Left lung (tissue), 10 donors: Measurements from ENCODE around the gene PDGFC. TPM values are rescaled to one million over a fixed set of nuclear protein-coding genes. Genes with fewer than 3 reads are reported as not detected.

Source experiments
- ATAC-seq: fragments of 200-7000 bp; cut with Tn5 transposase; one replicate; pipeline ENCODE4 v1.9.1; 2020; ENCODE audit warnings: moderate library complexity
- DNase-seq, 4 donors: peaks; one replicate each; pipeline ENCODE4 v3.0.0-alpha.2; 2013 to 2020
- H3K27ac ChIP-seq, 2 donors: fragments of 200-600 bp; sonication (generic) in 1 of 2; one replicate each; pipeline versions ENCODE4 v1.5.0 to v1.8.0; 2020 to 2021
- H3K27me3 ChIP-seq, 2 donors: fragments of 200-600 bp; sonication (generic) in 1 of 2; one replicate each; pipeline versions ENCODE4 v1.5.0 to v1.8.0; 2020 to 2021
- H3K36me3 ChIP-seq, 2 donors: fragments of 200-600 bp; sonication (generic) in 1 of 2; one replicate each; pipeline versions ENCODE4 v1.5.0 to v1.8.0; 2020 to 2021
- H3K4me1 ChIP-seq, 2 donors: fragments of 200-600 bp; one replicate each; pipeline ENCODE4 v1.8.0; 2021
- H3K4me3 ChIP-seq, 2 donors: fragments of 200-600 bp; sonication (generic) in 1 of 2; one replicate each; pipeline versions ENCODE4 v1.5.0 to v1.8.0; 2020 to 2021; ENCODE audit warnings: mild to moderate bottlenecking in 1 of 2
- H3K9me3 ChIP-seq, 2 donors: fragments of 200-600 bp; sonication (generic) in 1 of 2; one replicate each; pipeline versions ENCODE4 v1.5.0 to v1.8.0; 2020 to 2021
- intact Hi-C, 2 donors: fragments of 100-400 bp; cut with DNase I; formaldehyde crosslinking; loops; one replicate each; pipeline versions ENCODE4 v1.11.2 to v1.14.2; 2022
- polyA plus RNA-seq, 6 donors: library from polyadenylated mRNA; unstranded; fragments of 120-200 nt; gene quantifications; one replicate each; pipeline ENCODE4 v1.2.1, GENCODE V29; 2013; ENCODE audit not compliant: insufficient read length in 6 of 6
- total RNA-seq, 2 donors: library from RNA; stranded (reverse); fragmentation: NEBNext Ultra II Directional; extraction: Animal tissue kit (Norgen Biotek cat#: 25700); gene quantifications; one replicate each; pipeline ENCODE4 v1.2.1, GENCODE V29; 2021
- TF ChIP-seq, protein P1 (sequence below), 2 donors: fragments of 200-600 bp; sonication (generic) in 1 of 2; IDR thresholded peaks; one replicate each; pipeline versions ENCODE4 v1.5.0 to v1.8.0; 2021; ENCODE audit warnings: antibody characterized with exemption in 2 of 2
- donor health status: DM: no; HTN: yes; CAD: no.
- donor health status: DM: no; HTN: no; CAD: no.

The PDGFC gene
- total and polyA plus RNA-seq, 8 donors = 22.4 to 51.6 (median 37.4) TPM

DNA sequence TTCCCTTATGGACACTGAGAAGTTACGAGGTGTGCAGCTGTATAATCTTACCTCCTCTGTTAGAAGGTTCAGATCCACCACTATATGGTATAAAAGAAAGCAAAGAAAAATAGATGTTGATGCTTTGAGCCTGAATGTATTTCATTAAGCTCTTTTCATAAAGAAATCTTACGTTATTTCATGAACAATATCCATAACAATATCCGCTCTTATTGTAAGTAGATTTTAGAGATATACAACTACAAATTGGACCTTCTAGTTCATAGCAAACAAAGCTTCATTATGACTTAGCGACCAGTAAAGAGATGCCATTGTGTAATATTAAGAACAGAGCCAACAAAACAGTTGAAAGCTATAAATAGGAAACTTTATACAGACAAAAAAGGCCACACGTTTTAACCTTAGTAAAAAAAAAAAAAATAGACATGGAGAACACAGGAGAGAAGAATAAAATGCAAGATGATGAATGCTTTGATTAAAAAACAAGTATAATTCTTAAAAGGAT is 203.6 kb downstream of the PDGFC start:
- H3K27ac ChIP-seq = no peak overlapping the region
- H3K27me3 ChIP-seq = no peaks in the 10 kb centered on the region
- TF ChIP-seq, protein P1, sequence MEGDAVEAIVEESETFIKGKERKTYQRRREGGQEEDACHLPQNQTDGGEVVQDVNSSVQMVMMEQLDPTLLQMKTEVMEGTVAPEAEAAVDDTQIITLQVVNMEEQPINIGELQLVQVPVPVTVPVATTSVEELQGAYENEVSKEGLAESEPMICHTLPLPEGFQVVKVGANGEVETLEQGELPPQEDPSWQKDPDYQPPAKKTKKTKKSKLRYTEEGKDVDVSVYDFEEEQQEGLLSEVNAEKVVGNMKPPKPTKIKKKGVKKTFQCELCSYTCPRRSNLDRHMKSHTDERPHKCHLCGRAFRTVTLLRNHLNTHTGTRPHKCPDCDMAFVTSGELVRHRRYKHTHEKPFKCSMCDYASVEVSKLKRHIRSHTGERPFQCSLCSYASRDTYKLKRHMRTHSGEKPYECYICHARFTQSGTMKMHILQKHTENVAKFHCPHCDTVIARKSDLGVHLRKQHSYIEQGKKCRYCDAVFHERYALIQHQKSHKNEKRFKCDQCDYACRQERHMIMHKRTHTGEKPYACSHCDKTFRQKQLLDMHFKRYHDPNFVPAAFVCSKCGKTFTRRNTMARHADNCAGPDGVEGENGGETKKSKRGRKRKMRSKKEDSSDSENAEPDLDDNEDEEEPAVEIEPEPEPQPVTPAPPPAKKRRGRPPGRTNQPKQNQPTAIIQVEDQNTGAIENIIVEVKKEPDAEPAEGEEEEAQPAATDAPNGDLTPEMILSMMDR (IDR thresholded peaks at IDR 0.05) = no peak
- intact Hi-C loops = no loop called here
- H3K4me3 ChIP-seq = no peak overlapping the region
- peaks cover 5 to 8% of the 10 kb centered on the region in 2 donors for H3K4me1 ChIP-seq
- no peak for DNase-seq
- H3K36me3 ChIP-seq = no peaks in the 10 kb centered on the region
- no peaks in the 10 kb centered on the region for H3K9me3 ChIP-seq
- ATAC-seq = no peak

DNA sequence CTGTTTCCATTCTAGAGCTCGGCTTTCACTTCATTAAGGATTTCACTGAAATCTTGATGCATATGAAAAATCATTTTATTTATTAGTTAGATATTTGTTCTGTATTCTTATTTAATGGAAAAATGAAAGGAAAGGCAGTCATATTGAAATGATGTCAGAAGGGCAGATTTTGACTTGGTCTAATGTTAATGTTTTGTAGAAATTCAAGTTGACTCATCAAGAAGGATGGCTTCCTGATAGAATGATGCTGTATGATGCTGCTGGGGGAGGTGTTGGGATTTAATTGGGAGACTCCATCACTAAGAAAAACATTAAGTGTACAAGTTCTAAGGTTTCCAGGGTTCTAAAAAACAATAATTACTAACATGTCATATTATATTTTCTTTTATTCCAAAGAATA is 204.8 kb downstream of the PDGFC start:
- TF ChIP-seq, protein P1 (IDR thresholded peaks at IDR 0.05) = no peak
- Histone ChIP-seq H3K36me3 (no peaks in the 10 kb centered on the region), H3K4me3 (no peak overlapping the region), H3K27me3 (no peaks in the 10 kb centered on the region), H3K9me3 (no peaks in the 10 kb centered on the region), H3K27ac (no peak overlapping the region), H3K4me1 (peaks cover 4% of the 10 kb centered on the region in 2 donors)
- DNase-seq (no peak), ATAC-seq (no peak)
- intact Hi-C loops = no loop called here

DNA sequence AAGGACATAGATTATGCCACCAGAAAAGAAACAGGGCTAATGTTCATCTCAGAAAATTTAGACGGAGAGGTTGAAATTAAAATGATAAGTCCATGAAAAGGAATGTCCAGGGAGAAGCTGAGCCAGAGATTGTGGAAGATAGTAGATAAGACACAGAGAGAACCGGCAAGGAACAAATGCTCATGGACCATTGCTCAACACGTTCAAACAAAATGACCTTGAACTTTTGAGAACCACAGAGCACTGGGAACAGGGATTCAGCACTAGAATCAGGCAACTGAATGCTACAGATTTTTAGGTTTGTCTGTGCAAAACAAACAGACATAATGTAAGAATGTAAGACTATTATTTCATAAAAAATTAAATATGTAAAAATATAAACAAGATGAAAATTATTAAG is 206.3 kb downstream of the PDGFC start:
- DNase-seq (no peak), ATAC-seq (no peak)
- no peaks in the 10 kb centered on the region for H3K4me1 ChIP-seq
- TF ChIP-seq, protein P1 (IDR thresholded peaks at IDR 0.05) = no peak
- no peaks in the 10 kb centered on the region for H3K27me3 ChIP-seq
- H3K27ac ChIP-seq = no peak overlapping the region
- intact Hi-C loops = no loop called here
- no peak overlapping the region for H3K4me3 ChIP-seq
- H3K36me3 ChIP-seq = no peaks in the 10 kb centered on the region
- H3K9me3 ChIP-seq = no peaks in the 10 kb centered on the region

DNA sequence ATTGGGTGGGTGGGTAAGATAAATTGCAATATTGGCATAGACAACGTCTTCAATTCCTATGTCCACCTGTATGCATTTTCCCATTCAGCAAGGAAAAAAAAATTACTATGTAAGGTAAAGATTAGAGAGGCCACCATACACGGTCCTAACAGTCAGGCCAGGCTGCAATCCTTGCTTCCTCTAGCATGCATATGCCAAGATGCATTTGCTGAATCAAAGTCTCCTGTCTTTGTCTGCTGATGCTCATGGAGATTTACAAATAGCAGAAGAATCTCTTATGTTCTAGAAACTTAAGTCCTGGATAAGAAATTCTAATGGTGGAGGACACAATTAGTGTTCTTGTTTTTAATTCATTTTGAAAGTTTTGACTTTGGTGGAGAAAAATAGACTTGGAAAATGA is 206.8 kb downstream of the PDGFC start:
- DNase-seq (no peak), ATAC-seq (no peak)
- Histone ChIP-seq H3K4me3 (no peak overlapping the region), H3K4me1 (no peaks in the 10 kb centered on the region), H3K36me3 (no peaks in the 10 kb centered on the region), H3K9me3 (no peaks in the 10 kb centered on the region), H3K27me3 (no peaks in the 10 kb centered on the region), H3K27ac (no peak overlapping the region)
- TF ChIP-seq, protein P1 (IDR thresholded peaks at IDR 0.05) = no peak
- intact Hi-C loops = no loop called here

DNA sequence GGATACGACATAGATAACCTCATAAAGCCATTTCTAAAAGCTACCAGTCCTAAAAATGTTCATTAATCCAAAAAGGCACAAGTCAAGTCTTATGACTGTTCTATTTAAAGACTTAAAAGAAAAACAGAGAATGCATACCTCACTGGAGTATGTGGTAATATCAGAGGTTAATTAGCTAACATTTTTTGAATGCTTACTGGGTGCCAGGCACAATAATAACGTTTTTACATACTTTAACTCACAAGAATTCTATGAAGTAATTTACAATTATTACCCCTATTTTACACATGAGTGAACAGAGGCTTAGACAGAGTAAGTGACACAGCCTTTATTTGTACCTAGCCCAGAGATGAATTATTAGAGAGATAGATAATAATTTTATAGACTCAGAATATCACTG is 207.5 kb downstream of the PDGFC start:
- Histone ChIP-seq H3K9me3 (no peaks in the 10 kb centered on the region), H3K27ac (no peak overlapping the region), H3K27me3 (no peaks in the 10 kb centered on the region), H3K4me1 (no peaks in the 10 kb centered on the region), H3K36me3 (no peaks in the 10 kb centered on the region), H3K4me3 (no peak overlapping the region)
- TF ChIP-seq, protein P1 (IDR thresholded peaks at IDR 0.05) = no peak
- DNase-seq (no peak), ATAC-seq (peak; percentile 38)
- intact Hi-C loops = no loop called here
